ENCODE data around the gene FGD2.

- TF ChIP-seq POLR2AphosphoS5 (IDR thresholded peaks at IDR 0.05; ENCODE audit: low read depth, low read length) = no peak
- no peak for TF ChIP-seq TAF1 (IDR thresholded peaks at IDR 0.05; ENCODE audit: borderline replicate concordance, low read depth, low read length)
Observed at GRCh38 chr6:36979347-36979742, 26.1 kb upstream of the FGD2 start.
